Mesenchymal stem cell (in vitro differentiated cells and primary cell): Measurements from ENCODE around the gene PYROXD2.

Experiments used
- DNase-seq: peaks from one replicate; pipeline ENCODE4 v3.0.0-alpha.2; 2013
- H2AFZ ChIP-seq: one replicate; pipeline ENCODE4 v1.6.1; 2013; ENCODE audit warnings: low read depth, mild to moderate bottlenecking, control low read depth, inconsistent platforms, low read length, moderate library complexity
- H2AK5ac ChIP-seq: 2 replicates; pipeline ENCODE4 v1.6.1; 2013; ENCODE audit warnings: low read length, moderate library complexity, mild to moderate bottlenecking, inconsistent platforms; ENCODE audit not compliant: severe bottlenecking
- H2BK120ac ChIP-seq: one replicate; pipeline ENCODE4 v1.6.1; 2013; ENCODE audit warnings: low read depth, mild to moderate bottlenecking, inconsistent platforms, low read length, moderate library complexity
- H2BK12ac ChIP-seq, 2 experiments: one replicate each; pipeline ENCODE4 v1.6.1; 2013; ENCODE audit warnings: inconsistent platforms in 2 of 2, low read length in 2 of 2, mild to moderate bottlenecking in 2 of 2, moderate library complexity in 2 of 2, control low read depth in 1 of 2
- H2BK15ac ChIP-seq: one replicate; pipeline ENCODE4 v1.6.1; 2013; ENCODE audit warnings: mild to moderate bottlenecking, low read depth, inconsistent platforms; ENCODE audit not compliant: poor library complexity, severe bottlenecking
- H2BK5ac ChIP-seq: 2 replicates; pipeline ENCODE4 v1.6.1; 2013; ENCODE audit warnings: low read depth, mild to moderate bottlenecking, low read length, control low read depth, inconsistent platforms; ENCODE audit not compliant: poor library complexity, severe bottlenecking
- H3K14ac ChIP-seq, 2 experiments: one replicate each; pipeline ENCODE4 v1.6.1; 2013; ENCODE audit warnings: inconsistent platforms in 2 of 2, low read length in 2 of 2, control low read depth in 1 of 2, mild to moderate bottlenecking in 1 of 2, moderate library complexity in 1 of 2
- H3K18ac ChIP-seq, 2 experiments: one replicate each; pipeline ENCODE4 v1.6.1; 2013; ENCODE audit warnings: inconsistent platforms in 2 of 2, low read length in 2 of 2, control low read depth in 1 of 2, low read depth in 1 of 2, mild to moderate bottlenecking in 1 of 2
- H3K23ac ChIP-seq, 2 experiments: one replicate each; pipeline ENCODE4 v1.6.1; 2013; ENCODE audit warnings: inconsistent platforms in 2 of 2, low read length in 2 of 2, mild to moderate bottlenecking in 2 of 2, moderate library complexity in 2 of 2, control low read depth in 1 of 2
- H3K27ac ChIP-seq: 2 replicates; pipeline ENCODE4 v1.5.1; 2013; ENCODE audit warnings: mild to moderate bottlenecking, moderate library complexity, low read length, control low read depth, inconsistent platforms; ENCODE audit not compliant: poor library complexity, severe bottlenecking
- H3K27me3 ChIP-seq, 2 experiments: 2 replicates each; pipeline versions ENCODE4 v1.6.1 to v1.7.0; 2013; ENCODE audit warnings: low read length in 2 of 2, mild to moderate bottlenecking in 2 of 2, moderate library complexity in 2 of 2, control low read depth in 1 of 2, inconsistent platforms in 1 of 2; ENCODE audit not compliant: control insufficient read depth in 1 of 2, insufficient read depth in 1 of 2
- H3K36me3 ChIP-seq, 2 experiments: 2 replicates each; pipeline versions ENCODE4 v1.6.1 to v1.7.0; 2013; ENCODE audit warnings: low read length in 2 of 2, control low read depth in 1 of 2, inconsistent platforms in 1 of 2, low read depth in 1 of 2, mild to moderate bottlenecking in 1 of 2; ENCODE audit not compliant: insufficient read depth in 2 of 2, control insufficient read depth in 1 of 2
- H3K4ac ChIP-seq, 2 experiments: one replicate each; pipeline ENCODE4 v1.6.1; 2013; ENCODE audit warnings: inconsistent platforms in 2 of 2, low read length in 2 of 2, mild to moderate bottlenecking in 2 of 2, moderate library complexity in 2 of 2, control low read depth in 1 of 2, low read depth in 1 of 2
- H3K4me1 ChIP-seq: 2 replicates; pipeline ENCODE4 v1.6.1; 2013; ENCODE audit warnings: low read depth, low read length, control low read depth; ENCODE audit not compliant: control insufficient read depth, insufficient read depth
- H3K4me2 ChIP-seq: 2 replicates; pipeline ENCODE4 v1.6.1; 2013; ENCODE audit warnings: low read length, mild to moderate bottlenecking, inconsistent platforms; ENCODE audit not compliant: poor library complexity, severe bottlenecking
- H3K4me3 ChIP-seq, 2 experiments: 2 replicates each; pipeline versions ENCODE4 v1.5.1 to v1.7.0; 2013; ENCODE audit warnings: low read length in 2 of 2, mild to moderate bottlenecking in 2 of 2, control low read depth in 1 of 2, low read depth in 1 of 2; ENCODE audit not compliant: insufficient read depth in 1 of 2
- H3K79me1 ChIP-seq: replicated peaks from 2 replicates; pipeline ENCODE4 v1.6.1; 2013; ENCODE audit warnings: mild to moderate bottlenecking, control low read depth, low read length, inconsistent platforms; ENCODE audit not compliant: poor library complexity, severe bottlenecking
- H3K9ac ChIP-seq: 2 replicates; pipeline ENCODE4 v1.7.0; 2013; ENCODE audit warnings: mild to moderate bottlenecking, low read length, moderate library complexity
- H3K9me3 ChIP-seq: 2 replicates; pipeline ENCODE4 v1.7.0; 2013; ENCODE audit warnings: mild to moderate bottlenecking, low read length; ENCODE audit not compliant: control insufficient read depth
- H4K8ac ChIP-seq: one replicate; pipeline ENCODE4 v1.6.1; 2013; ENCODE audit warnings: inconsistent platforms, mild to moderate bottlenecking, low read length, moderate library complexity
- H4K91ac ChIP-seq: one replicate; pipeline ENCODE4 v1.6.1; 2013; ENCODE audit warnings: mild to moderate bottlenecking, low read length, inconsistent platforms
- WGBS: methylation state at CpG from one replicate; pipeline ENCODE4 v1.1.7; 2013; ENCODE audit warnings: mixed read lengths; 5-methylcytosine and 5-hydroxymethylcytosine counted together

PYROXD2 gene

DNA sequence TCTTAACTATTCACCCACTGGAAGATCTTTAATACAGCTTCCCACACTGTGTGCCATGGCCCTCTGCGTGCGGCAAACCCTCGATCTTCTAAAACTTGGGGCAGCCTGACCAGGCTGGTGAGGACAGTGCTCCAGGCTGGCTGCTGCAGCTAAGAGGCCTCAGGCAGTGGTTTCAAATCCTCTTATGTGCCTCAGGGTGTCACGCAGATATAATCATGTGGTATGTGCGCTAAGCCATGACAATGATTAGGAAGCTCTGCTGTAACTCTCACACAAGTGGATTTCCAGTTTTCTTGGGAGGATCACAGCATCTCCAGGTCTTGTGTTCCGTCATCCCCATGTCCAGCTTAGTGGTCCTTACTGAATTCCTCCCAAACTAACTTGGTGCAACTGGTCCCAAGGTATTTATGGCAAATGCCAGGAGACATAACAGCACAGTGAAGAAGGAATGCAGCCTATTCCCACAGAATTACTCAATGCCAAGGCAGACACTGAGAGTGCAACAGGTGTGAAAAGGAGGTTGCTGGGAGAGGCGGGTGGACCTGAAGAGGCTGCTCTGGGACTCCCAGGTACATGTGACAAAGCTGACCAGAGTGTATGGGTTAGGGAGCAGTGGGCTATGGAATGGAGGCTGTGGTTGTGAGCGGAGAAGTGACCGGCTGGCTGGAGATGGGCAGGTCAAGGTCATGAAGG is 29.5 kb upstream of the PYROXD2 start:
- 93% methylated on average over 9 of the region's 9 CpGs for WGBS

DNA sequence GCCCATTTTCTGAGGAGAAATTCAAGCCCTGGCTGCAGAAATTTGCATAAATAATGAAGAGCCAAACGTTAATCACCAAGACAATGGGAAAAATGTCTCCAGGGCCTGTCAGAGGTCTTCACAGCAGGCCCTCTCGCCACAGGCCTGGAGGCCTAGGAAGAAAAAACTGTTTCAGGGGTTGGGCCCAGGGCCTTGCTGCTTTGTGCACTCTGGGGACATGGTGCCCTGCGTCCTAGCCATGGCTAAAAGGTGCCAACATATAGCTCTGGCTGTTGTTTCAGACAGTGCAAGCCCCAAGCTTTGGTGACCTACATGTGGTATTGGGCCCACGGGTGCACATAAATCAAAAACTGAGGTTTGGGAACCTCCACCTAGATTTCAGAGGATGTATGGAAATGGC is 23.7 kb upstream of the PYROXD2 start:
- Histone ChIP-seq H3K14ac (no peak overlapping the region), H2BK120ac (no peak overlapping the region), H2BK12ac (no peak overlapping the region), H4K8ac (no peak overlapping the region), H2BK5ac (no peak overlapping the region), H3K9ac (no peak overlapping the region), H2BK15ac (no peak overlapping the region), H3K9me3 (no peaks in the 10 kb centered on the region), H3K36me3 (peaks cover 38 to 100% of the 10 kb centered on the region in 2 experiments), H2AK5ac (no peak overlapping the region), H2AFZ (no peak overlapping the region), H3K18ac (no peak overlapping the region), H3K4ac (no peak overlapping the region), H3K23ac (no peak overlapping the region), H3K4me2 (no peak overlapping the region), H3K79me1 (peaks cover 23% of the 10 kb centered on the region), H3K27ac (no peak overlapping the region), H3K4me3 (no peak overlapping the region), H3K27me3 (no peaks in the 10 kb centered on the region), H4K91ac (no peak overlapping the region), H3K4me1 (peaks cover 13% of the 10 kb centered on the region)
- WGBS: 91% methylated on average over 4 of the region's 4 CpGs
- no peak for DNase-seq

More for the DNA sequence above, 29.5 kb upstream of the PYROXD2 start:
- Histone ChIP-seq H3K27me3 (no peaks in the 10 kb centered on the region), H3K9ac (no peak overlapping the region), H3K4ac (no peak overlapping the region), H3K4me3 (no peak overlapping the region), H4K91ac (no peak overlapping the region), H3K18ac (no peak overlapping the region), H2AFZ (no peak overlapping the region), H3K36me3 (peaks cover 32 to 62% of the 10 kb centered on the region in 2 experiments), H2BK15ac (no peak overlapping the region), H3K4me1 (peaks cover 22% of the 10 kb centered on the region), H3K4me2 (no peak overlapping the region), H2BK120ac (no peak overlapping the region), H3K14ac (no peak overlapping the region), H3K27ac (peak overlapping the region; percentile 13), H2AK5ac (no peak overlapping the region), H4K8ac (no peak overlapping the region), H3K9me3 (no peaks in the 10 kb centered on the region), H2BK5ac (no peak overlapping the region), H2BK12ac (no peak overlapping the region), H3K79me1 (peaks cover 25% of the 10 kb centered on the region), H3K23ac (no peak overlapping the region)
- DNase-seq: no peak

DNA sequence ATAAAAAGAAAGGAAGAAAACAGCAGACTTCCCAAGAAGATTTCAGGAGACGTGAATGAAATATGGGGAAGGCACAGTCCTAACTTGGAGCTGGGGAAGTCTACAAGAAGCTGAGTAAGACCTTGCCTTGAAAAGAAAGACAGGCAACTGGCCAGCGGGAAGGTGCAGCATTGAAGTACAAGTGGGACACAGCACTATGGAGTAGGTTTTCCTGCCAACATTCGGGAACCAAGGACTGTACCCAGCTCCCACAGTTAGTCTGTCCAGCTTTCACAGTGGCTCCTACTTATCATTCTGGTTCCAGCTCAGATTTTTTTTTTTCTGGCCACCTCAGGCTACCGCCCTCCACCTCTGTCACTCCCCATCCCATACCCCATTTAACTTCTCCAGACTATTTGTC is 21.7 kb upstream of the PYROXD2 start:
- 96% methylated on average over 4 of the region's 4 CpGs for WGBS
- DNase-seq: no peak

DNA sequence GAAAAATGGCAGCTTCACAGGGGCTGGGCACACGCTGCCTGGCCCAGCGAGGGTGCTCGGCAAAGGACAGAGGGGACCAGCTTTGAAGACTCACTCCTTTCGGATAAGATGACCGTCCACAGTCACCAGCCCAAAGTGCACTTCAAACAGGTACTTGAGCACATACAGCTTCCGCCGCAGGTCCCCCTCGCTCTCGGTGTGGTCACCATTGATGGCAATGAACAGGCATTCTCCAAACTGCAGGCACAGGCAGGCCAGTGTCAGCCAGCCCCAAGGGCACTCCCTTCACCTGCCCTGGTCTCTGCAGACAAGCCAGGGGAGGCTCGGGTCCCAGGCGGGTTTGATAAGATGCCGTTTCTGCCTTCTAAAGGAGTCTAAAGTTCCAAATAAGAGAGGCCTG is 20.2 kb upstream of the PYROXD2 start:
- H3K14ac ChIP-seq: no peak overlapping the region
- no peak overlapping the region for H4K91ac ChIP-seq
- peak overlapping the region in 1 of 2 experiments; percentile 38 for H3K4ac ChIP-seq
- DNase-seq: no peak
- H3K4me1 ChIP-seq: peaks cover 20% of the 10 kb centered on the region
- H2AFZ ChIP-seq: no peak overlapping the region
- H3K4me3 ChIP-seq: no peak overlapping the region
- peak overlapping the region; percentile 68 for H3K27ac ChIP-seq
- no peak overlapping the region for H3K18ac ChIP-seq
- H2BK5ac ChIP-seq: peak overlapping the region; percentile 38
- H3K79me1 ChIP-seq: peaks cover 18% of the 10 kb centered on the region
- H3K23ac ChIP-seq: no peak overlapping the region
- H2BK120ac ChIP-seq: no peak overlapping the region
- peaks cover 36 to 100% of the 10 kb centered on the region in 2 experiments for H3K36me3 ChIP-seq
- H3K27me3 ChIP-seq: no peaks in the 10 kb centered on the region
- no peak overlapping the region for H3K9ac ChIP-seq
- H2AK5ac ChIP-seq: peak overlapping the region; percentile 97
- 98% methylated on average over 12 of the region's 12 CpGs for WGBS
- peak overlapping the region; percentile 20 for H2BK15ac ChIP-seq
- H4K8ac ChIP-seq: no peak overlapping the region
- H3K4me2 ChIP-seq: no peak overlapping the region
- no peak overlapping the region for H2BK12ac ChIP-seq
- H3K9me3 ChIP-seq: peaks cover 17% of the 10 kb centered on the region

More for the DNA sequence above, 21.7 kb upstream of the PYROXD2 start:
- peaks cover 16% of the 10 kb centered on the region for H3K79me1 ChIP-seq
- no peak overlapping the region for H3K9ac ChIP-seq
- H3K14ac ChIP-seq: no peak overlapping the region
- H3K9me3 ChIP-seq: peaks cover 17% of the 10 kb centered on the region
- no peak overlapping the region for H3K23ac ChIP-seq
- no peak overlapping the region for H4K8ac ChIP-seq
- no peak overlapping the region for H3K4me2 ChIP-seq
- no peak overlapping the region for H2BK120ac ChIP-seq
- no peaks in the 10 kb centered on the region for H3K27me3 ChIP-seq
- peaks cover 25 to 100% of the 10 kb centered on the region in 2 experiments for H3K36me3 ChIP-seq
- H2AK5ac ChIP-seq: no peak overlapping the region
- H3K4ac ChIP-seq: no peak overlapping the region
- H3K18ac ChIP-seq: no peak overlapping the region
- no peak overlapping the region for H2BK5ac ChIP-seq
- H4K91ac ChIP-seq: no peak overlapping the region
- no peak overlapping the region for H2BK12ac ChIP-seq
- H2AFZ ChIP-seq: no peak overlapping the region
- peaks cover 13% of the 10 kb centered on the region for H3K4me1 ChIP-seq
- no peak overlapping the region for H2BK15ac ChIP-seq
- no peak overlapping the region for H3K27ac ChIP-seq
- H3K4me3 ChIP-seq: no peak overlapping the region
